Stomach smooth muscle (tissue), 2 donors: ENCODE measurements around the gene DPF3.

Experiments used
- H3K27ac ChIP-seq: one replicate; pipeline ENCODE4 v1.7.0; 2013; ENCODE audit warnings: mild to moderate bottlenecking, low read length, inconsistent platforms
- H3K27me3 ChIP-seq, 2 donors: one replicate each; pipeline ENCODE4 v1.7.0; 2013; ENCODE audit warnings: low read length in 2 of 2; ENCODE audit not compliant: insufficient read depth in 2 of 2, control insufficient read depth in 1 of 2
- H3K36me3 ChIP-seq, 2 donors: one replicate each; pipeline ENCODE4 v1.7.0; 2013; ENCODE audit warnings: low read length in 2 of 2; ENCODE audit not compliant: control insufficient read depth in 2 of 2, insufficient read depth in 2 of 2
- H3K4me1 ChIP-seq: one replicate; pipeline ENCODE4 v1.7.0; 2013; ENCODE audit warnings: low read length; ENCODE audit not compliant: control insufficient read depth, insufficient read depth
- H3K4me3 ChIP-seq, 2 donors: one replicate each; pipeline ENCODE4 v1.7.0; 2013; ENCODE audit warnings: low read length in 2 of 2
- H3K9ac ChIP-seq, 2 donors: one replicate each; pipeline ENCODE4 v1.7.0; 2013; ENCODE audit warnings: low read length in 2 of 2, mild to moderate bottlenecking in 1 of 2
- H3K9me3 ChIP-seq, 2 donors: one replicate each; pipeline ENCODE4 v1.7.0; 2013; ENCODE audit warnings: low read length in 2 of 2; ENCODE audit not compliant: control insufficient read depth in 2 of 2
- donor health status: healthy.
- donor health status: Pancreatic carcinoma.

Gene DPF3

DNA sequence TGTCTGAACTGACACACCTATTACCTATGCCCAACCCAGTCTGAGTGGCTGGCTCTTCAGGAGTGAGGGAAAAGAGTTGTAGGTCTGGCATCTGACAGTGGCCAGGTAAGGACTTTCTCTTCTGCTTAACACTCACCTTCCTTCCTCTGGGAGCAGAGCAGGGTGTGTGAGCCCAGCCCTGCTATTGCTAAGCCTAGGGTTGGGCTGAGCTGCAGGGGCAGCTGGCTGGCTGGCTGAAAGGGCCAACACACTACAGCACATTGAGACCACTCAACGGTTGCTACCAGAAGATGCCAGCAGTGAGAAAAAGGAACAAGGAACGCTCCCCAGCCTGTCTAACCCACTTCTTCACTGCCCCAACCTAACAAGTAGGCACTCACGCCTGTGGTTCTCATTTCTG lies 201.2 kb downstream of the DPF3 start:
- Histone ChIP-seq H3K4me1 (no peaks in the 10 kb centered on the region), H3K4me3 (no peak overlapping the region), H3K27ac (no peak overlapping the region), H3K36me3 (peaks cover 4% of the 10 kb centered on the region in 2 donors), H3K27me3 (no peaks in the 10 kb centered on the region), H3K9me3 (no peaks in the 10 kb centered on the region), H3K9ac (no peak overlapping the region)

DNA sequence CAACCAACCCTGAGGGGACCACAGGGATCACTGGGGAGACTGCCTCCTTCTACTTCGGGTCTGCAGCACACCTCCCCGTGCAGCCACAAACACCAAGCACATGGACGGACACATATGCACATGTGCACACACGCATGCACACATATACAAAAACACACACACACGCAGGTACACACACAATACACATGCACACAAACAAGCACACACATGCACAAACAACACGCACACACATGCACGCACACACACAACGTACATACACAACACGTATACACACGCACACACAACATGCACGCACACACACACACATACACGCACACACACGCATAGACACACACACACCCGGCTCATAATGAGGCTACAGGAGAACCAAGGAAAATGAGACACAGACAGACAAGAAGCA lies 203.6 kb downstream of the DPF3 start:
- peaks cover 4% of the 10 kb centered on the region in 2 donors for H3K36me3 ChIP-seq
- no peak overlapping the region for H3K27ac ChIP-seq
- H3K9ac ChIP-seq: no peak overlapping the region
- H3K9me3 ChIP-seq: no peaks in the 10 kb centered on the region
- H3K4me3 ChIP-seq: no peak overlapping the region
- no peaks in the 10 kb centered on the region for H3K4me1 ChIP-seq
- H3K27me3 ChIP-seq: no peaks in the 10 kb centered on the region

DNA sequence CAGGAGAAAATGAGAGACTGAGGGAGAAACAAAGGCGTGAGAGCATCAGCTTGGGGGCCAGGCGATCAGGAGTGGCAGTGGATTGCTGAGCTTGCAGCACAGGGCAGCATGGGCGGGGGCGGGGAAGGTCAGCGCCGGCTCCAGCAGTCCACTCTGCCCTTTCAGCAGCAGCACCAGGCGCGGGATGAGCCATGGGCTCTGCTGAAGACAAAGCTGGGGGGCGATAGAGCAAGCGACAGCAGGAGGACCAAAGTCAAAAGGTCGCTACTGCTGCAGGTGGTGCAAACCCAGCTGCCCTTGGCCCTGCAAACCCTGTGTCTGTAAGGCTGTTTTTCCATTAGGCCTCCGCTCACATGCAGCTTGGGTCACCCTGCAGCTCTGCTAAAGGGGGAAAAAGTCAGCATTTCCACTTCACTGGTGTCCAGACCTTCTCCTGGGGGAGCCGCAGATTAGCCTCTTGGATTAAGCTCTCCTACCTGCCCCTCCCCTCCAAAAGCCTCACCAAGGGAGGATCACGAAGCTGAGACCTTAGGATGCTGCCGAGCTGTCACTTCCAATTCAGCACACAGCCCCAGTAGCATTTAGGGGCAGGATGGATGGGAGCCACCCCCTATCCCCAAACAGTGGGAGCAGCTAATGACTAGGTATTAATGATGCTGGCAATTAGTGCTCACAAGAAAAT lies 204.8 kb downstream of the DPF3 start:
- no peak overlapping the region for H3K27ac ChIP-seq
- no peak overlapping the region for H3K4me3 ChIP-seq
- no peaks in the 10 kb centered on the region for H3K4me1 ChIP-seq
- H3K27me3 ChIP-seq: no peaks in the 10 kb centered on the region
- no peaks in the 10 kb centered on the region for H3K9me3 ChIP-seq
- H3K9ac ChIP-seq: no peak overlapping the region
- peaks cover 4% of the 10 kb centered on the region in 2 donors for H3K36me3 ChIP-seq

DNA sequence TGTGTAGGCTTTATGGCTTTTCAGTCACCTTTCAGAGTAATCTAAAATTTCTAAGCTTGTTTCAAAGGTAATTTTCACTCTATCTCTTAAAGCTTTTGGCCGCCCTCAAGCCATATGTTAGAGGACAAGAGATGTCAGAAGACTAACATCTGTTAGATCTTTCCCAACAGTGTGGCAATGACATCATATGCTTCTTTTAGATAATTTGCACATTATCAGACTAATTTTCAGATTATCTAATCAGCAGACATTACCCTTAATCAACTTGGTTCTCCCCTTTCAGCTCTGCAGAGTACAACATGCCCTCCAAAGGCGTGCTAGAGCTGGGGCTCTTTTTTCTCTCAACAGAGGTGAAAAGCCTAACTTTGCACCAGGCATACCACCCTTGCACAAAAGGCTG lies 207.1 kb downstream of the DPF3 start:
- H3K9me3 ChIP-seq: no peaks in the 10 kb centered on the region
- H3K27me3 ChIP-seq: no peaks in the 10 kb centered on the region
- H3K27ac ChIP-seq: no peak overlapping the region
- H3K9ac ChIP-seq: no peak overlapping the region
- no peaks in the 10 kb centered on the region for H3K4me1 ChIP-seq
- H3K4me3 ChIP-seq: no peak overlapping the region
- no peaks in the 10 kb centered on the region for H3K36me3 ChIP-seq

DNA sequence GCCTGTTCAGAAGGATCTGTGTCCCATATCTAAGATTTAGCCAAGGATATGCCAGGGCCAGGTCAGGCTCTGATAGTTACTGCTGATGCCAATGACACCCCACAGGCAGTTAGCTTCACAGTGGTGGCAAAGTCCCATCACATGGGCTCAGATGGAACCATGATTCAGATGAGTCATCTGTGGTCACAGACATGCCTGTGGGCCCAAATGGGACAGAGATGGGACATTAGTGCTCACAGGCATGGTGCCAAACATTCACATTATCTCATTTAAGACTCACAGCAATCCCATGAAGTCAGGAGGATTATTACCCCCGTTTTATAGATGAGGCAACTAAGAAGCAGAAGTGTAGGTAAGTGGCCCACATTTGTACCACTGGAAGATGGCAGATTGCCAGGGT lies 207.8 kb downstream of the DPF3 start:
- no peaks in the 10 kb centered on the region for H3K27me3 ChIP-seq
- no peaks in the 10 kb centered on the region for H3K36me3 ChIP-seq
- H3K9ac ChIP-seq: no peak overlapping the region
- H3K27ac ChIP-seq: no peak overlapping the region
- H3K4me3 ChIP-seq: no peak overlapping the region
- no peaks in the 10 kb centered on the region for H3K9me3 ChIP-seq
- H3K4me1 ChIP-seq: no peaks in the 10 kb centered on the region

DNA sequence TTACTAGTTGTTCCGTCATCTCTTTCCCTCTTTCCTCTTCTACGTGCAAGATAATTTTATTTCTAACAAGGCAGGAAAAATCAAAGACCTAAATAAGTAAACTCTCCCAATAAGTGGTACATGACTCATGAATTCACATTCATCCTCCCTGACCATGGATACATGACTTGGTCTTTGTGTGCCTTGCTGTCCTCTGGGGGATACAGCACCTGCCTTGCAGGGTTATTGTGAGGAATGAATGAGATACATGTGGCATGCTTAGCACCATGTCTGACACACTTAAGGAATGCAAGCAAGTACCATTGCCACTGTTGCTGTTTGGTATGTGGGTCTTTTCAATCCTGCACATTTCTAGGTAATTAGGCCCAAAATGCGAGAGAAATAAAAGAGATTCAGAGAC lies 208.4 kb downstream of the DPF3 start:
- no peaks in the 10 kb centered on the region for H3K9me3 ChIP-seq
- H3K27me3 ChIP-seq: no peaks in the 10 kb centered on the region
- no peak overlapping the region for H3K4me3 ChIP-seq
- no peaks in the 10 kb centered on the region for H3K36me3 ChIP-seq
- no peaks in the 10 kb centered on the region for H3K4me1 ChIP-seq
- H3K27ac ChIP-seq: no peak overlapping the region
- no peak overlapping the region for H3K9ac ChIP-seq

DNA sequence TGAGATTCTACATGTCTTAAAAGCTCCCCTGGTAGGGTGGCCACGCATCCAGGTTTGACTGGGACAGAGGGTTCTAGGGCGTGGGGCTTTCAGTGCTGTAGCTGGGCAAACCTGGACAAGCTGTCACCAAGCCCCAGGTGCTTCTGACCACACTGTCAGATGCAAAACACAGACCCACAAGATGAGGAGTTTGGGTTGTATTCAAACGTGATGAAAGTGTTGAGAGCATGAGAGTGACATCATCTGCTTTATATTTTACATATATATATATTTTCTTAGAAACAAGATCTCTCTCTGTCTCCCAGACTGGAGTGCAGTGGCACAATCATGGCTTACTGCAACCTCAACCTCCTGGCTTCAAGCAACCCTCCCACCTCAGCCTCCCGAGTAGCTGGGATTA lies 210.1 kb downstream of the DPF3 start:
- Histone ChIP-seq H3K4me1 (no peaks in the 10 kb centered on the region), H3K27ac (no peak overlapping the region), H3K27me3 (no peaks in the 10 kb centered on the region), H3K9ac (no peak overlapping the region), H3K4me3 (no peak overlapping the region), H3K9me3 (no peaks in the 10 kb centered on the region), H3K36me3 (no peaks in the 10 kb centered on the region)

DNA sequence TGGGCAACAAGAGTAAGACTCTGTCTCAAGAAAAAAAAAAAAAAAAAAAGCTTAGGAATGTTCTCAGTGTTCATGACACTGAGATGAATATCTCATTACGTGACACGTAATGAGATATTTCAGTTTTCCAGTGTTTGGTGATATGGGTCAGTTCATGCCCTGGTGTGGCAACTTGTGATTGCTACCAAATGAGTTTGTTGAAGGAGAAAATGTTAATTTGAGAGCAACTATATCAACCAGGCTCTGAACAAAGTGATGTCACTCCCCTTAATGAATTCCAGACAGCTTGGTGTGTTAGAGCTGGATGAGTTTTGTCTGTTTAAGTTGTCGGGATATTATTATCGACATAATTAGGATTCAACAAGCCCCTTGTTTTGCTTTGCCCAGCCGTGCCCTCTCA lies 211.7 kb downstream of the DPF3 start:
- Histone ChIP-seq H3K9me3 (no peaks in the 10 kb centered on the region), H3K9ac (no peak overlapping the region), H3K4me1 (no peaks in the 10 kb centered on the region), H3K27ac (no peak overlapping the region), H3K27me3 (no peaks in the 10 kb centered on the region), H3K36me3 (no peaks in the 10 kb centered on the region), H3K4me3 (no peak overlapping the region)

DNA sequence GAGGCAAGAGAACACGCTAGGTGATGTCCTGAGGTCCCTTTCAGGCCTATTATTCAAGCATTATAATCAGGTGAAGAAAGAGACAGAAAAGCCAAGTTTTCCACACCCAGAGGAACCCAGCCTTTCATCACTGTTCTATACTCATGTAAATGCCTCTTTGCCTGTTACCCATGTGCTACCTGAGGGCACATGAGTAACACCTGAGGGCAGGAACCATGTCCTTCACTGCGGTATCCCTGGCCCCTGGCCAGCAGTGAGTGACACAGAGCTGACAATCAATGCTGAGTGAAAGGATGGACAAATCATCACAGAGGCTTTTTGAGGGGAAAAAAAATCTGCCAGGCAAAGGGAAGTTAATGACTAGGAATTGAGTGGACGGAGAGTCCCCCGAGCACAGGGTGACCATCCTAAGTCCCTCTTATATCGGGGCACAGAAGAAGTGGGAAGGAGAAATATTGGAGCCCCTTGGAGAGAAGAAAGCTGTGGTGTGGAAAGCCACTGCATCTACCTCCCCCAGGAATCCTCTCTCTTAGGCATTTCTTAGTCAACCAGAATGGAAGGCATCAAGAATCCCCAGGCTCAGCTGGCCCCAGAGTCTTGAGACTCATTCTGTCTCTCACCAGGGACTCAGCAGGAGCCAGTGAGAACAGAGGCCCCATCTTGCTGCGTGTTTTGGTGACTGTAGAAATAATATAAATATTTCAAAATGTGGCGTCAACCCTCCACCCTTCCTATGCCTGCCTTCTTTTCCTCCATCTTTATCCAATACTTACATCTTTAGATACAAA lies 212.9 kb downstream of the DPF3 start:
- no peaks in the 10 kb centered on the region for H3K36me3 ChIP-seq
- no peaks in the 10 kb centered on the region for H3K4me1 ChIP-seq

DNA sequence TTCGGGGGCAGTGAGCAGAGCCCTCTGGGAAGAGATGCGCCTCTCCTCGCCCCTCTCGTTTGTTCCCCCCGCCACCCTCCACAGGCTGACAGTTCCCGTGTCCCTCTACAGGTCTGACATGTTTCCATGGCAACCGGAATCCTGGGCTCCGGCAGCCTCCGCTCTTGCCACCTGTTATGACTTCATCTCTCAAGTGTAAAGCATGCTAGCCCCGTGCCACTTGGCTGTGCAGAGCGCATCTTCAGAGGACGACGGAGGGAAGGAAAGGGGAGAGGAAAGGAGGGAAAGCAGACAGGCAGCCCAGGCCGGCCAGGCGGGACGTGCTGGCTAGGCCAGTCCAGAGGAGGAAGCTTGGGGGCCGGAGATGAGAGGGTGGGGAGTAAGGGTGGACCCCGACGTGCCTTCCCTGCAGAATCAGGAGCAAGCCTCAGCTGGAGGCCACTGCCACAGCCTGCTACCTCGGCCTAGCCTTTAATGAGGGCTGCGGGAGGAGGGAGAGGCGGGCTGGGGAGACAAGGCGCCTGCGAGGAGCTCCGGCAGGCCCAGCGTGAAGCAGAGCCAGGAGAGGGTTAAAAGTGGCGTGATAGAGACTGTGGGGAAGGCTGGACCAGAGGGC lies 214.3 kb downstream of the DPF3 start:
- no peak overlapping the region for H3K27ac ChIP-seq
- no peaks in the 10 kb centered on the region for H3K9me3 ChIP-seq
- H3K4me3 ChIP-seq: no peak overlapping the region
- no peaks in the 10 kb centered on the region for H3K27me3 ChIP-seq
- H3K36me3 ChIP-seq: no peaks in the 10 kb centered on the region
- no peak overlapping the region for H3K9ac ChIP-seq
- H3K4me1 ChIP-seq: no peaks in the 10 kb centered on the region

More for the DNA sequence above, 212.9 kb downstream of the DPF3 start:
- H3K9ac ChIP-seq: no peak overlapping the region
- no peaks in the 10 kb centered on the region for H3K27me3 ChIP-seq
- H3K9me3 ChIP-seq: no peaks in the 10 kb centered on the region
- no peak overlapping the region for H3K4me3 ChIP-seq
- H3K27ac ChIP-seq: no peak overlapping the region

DNA sequence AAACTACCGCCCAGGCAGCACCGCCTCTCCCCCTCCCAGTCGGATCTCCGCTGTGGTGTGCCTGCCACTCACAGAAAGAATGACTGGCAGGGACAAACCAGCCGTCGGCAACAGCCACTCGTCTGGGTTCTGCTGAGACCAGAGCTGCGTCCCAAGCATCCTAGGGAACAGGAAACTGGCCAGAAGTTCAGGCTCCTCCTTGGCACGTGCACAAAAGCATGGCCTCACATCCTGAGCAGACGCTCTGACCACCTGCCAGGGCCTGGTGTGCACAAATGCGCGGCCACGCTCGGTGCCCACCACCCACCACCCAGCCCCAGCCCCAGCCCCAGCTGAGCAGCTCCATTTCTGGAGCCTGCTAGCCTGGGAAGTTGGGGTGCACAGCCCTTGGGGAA lies 214.8 kb downstream of the DPF3 start:
- no peak overlapping the region for H3K27ac ChIP-seq
- H3K36me3 ChIP-seq: no peaks in the 10 kb centered on the region
- no peak overlapping the region for H3K9ac ChIP-seq
- H3K27me3 ChIP-seq: no peaks in the 10 kb centered on the region
- H3K4me1 ChIP-seq: no peaks in the 10 kb centered on the region
- H3K9me3 ChIP-seq: no peaks in the 10 kb centered on the region
- no peak overlapping the region for H3K4me3 ChIP-seq
